Activated CD4-positive, alpha-beta T cell treated with anti-CD3 and anti-CD28 coated beads for 4 hours (primary cell): Measurements from ENCODE around the gene ATP8B1.

Experiments
- DNase-seq, 2 donors: peaks; one replicate each; pipeline ENCODE4 v3.0.0-alpha.2; 2020

Gene ATP8B1

GRCh38 chr18:57715671-57716070, 87.4 kb downstream of the ATP8B1 start:
- no peak for DNase-seq

- no peak for DNase-seq
Measured at GRCh38 chr18:57715073-57715472, 88.0 kb downstream of the ATP8B1 start.

GRCh38 chr18:57710226-57710625, 92.9 kb downstream of the ATP8B1 start:
- DNase-seq = no peak

GRCh38 chr18:57709335-57709734, 93.8 kb downstream of the ATP8B1 start:
- no peak for DNase-seq

GRCh38 chr18:57708288-57708687, 94.8 kb downstream of the ATP8B1 start:
- no peak for DNase-seq

- DNase-seq = no peak
Measured at GRCh38 chr18:57705832-57706595, 97.1 kb downstream of the ATP8B1 start.

GRCh38 chr18:57705011-57705410, 98.1 kb downstream of the ATP8B1 start:
- DNase-seq = no peak

GRCh38 chr18:57698571-57699276, 104.4 kb downstream of the ATP8B1 start:
- no peak for DNase-seq

- no peak for DNase-seq
Measured at GRCh38 chr18:57697426-57697825, 105.7 kb downstream of the ATP8B1 start.

GRCh38 chr18:57696271-57696670, 106.8 kb downstream of the ATP8B1 start:
- no peak for DNase-seq

GRCh38 chr18:57691363-57691762, 111.8 kb downstream of the ATP8B1 start:
- no peak for DNase-seq

- DNase-seq = no peak
Measured at GRCh38 chr18:57687970-57688369, 115.1 kb downstream of the ATP8B1 start.

- DNase-seq = no peak
Measured at GRCh38 chr18:57683470-57683869, 119.6 kb downstream of the ATP8B1 start.

- DNase-seq = no peak
Measured at GRCh38 chr18:57677262-57678211, 125.6 kb downstream of the ATP8B1 start.

GRCh38 chr18:57674891-57675290, 128.2 kb downstream of the ATP8B1 start:
- no peak for DNase-seq

GRCh38 chr18:57670046-57670445, 133.1 kb downstream of the ATP8B1 start:
- no peak for DNase-seq

- DNase-seq = no peak
Measured at GRCh38 chr18:57668021-57668420, 135.1 kb downstream of the ATP8B1 start.

GRCh38 chr18:57666818-57667497, 136.2 kb downstream of the ATP8B1 start:
- DNase-seq = no peak

- no peak for DNase-seq
Measured at GRCh38 chr18:57664568-57665165, 138.4 kb downstream of the ATP8B1 start.

- DNase-seq = no peak
Measured at GRCh38 chr18:57660961-57661360, 142.2 kb downstream of the ATP8B1 start.

GRCh38 chr18:57659460-57660102, 143.5 kb downstream of the ATP8B1 start:
- DNase-seq = no peak

- DNase-seq = no peak
Measured at GRCh38 chr18:57657542-57657941, 145.6 kb downstream of the ATP8B1 start.
